T-helper 17 cell (primary cell): ENCODE data around the gene TENT4B. TPM values are rescaled to one million over a fixed set of nuclear protein-coding genes. Genes with fewer than 3 reads are reported as not detected.
A peak's percentile ranks its signal among the peaks of the same experiment; 100 is the strongest.
"Not testable (repeated sequence)": the region's sequence is repeated elsewhere in the genome, so short reads cannot be mapped to it uniquely, and the experiment has no call there.

Experiments used
- ATAC-seq: fragments of 150-1000 bp; cut with Tn5 transposase; 2 replicates; pipeline ENCODE4 v1.10.0; 2021; ENCODE audit warnings: mild to moderate bottlenecking, moderate library complexity
- DNase-seq, 3 donors: peaks; one replicate each; pipeline versions ENCODE4 v3.0.0 to v3.0.0-alpha.2; 2020 to 2021
- H3K9me3 ChIP-seq: one replicate; pipeline ENCODE4 v1.7.0; 2013; ENCODE audit warnings: low read length, mild to moderate bottlenecking; ENCODE audit not compliant: control insufficient read depth, poor library complexity, severe bottlenecking
- H3K27ac Mint-ChIP-seq: one replicate; pipeline ENCODE4 v1.8.0; 2022; ENCODE audit warnings: mild to moderate bottlenecking, moderate library complexity, mixed read lengths
- H3K27me3 Mint-ChIP-seq: one replicate; pipeline ENCODE4 v1.8.0; 2022; ENCODE audit warnings: mixed read lengths
- H3K36me3 Mint-ChIP-seq: one replicate; pipeline ENCODE4 v1.8.0; 2022; ENCODE audit warnings: low read depth, mixed read lengths
- H3K4me1 Mint-ChIP-seq: one replicate; pipeline ENCODE4 v1.8.0; 2022; ENCODE audit warnings: mild to moderate bottlenecking, mixed read lengths
- H3K4me3 Mint-ChIP-seq: one replicate; pipeline ENCODE4 v1.8.0; 2022; ENCODE audit warnings: mild to moderate bottlenecking, moderate library complexity, mixed read lengths
- total RNA-seq, 4 donors: library from RNA in 2 of 4; stranded (reverse) in 2 of 4; gene quantifications; one replicate each; pipeline ENCODE4 v1.2.3 and lab custom pipeline; 2022 to 2026

The TENT4B gene
- total RNA-seq, 2 donors from 2014 or later = 21.5 to 23.0 TPM

- H3K9me3 ChIP-seq = no peaks in the 10 kb centered on the region
- Mint-ChIP-seq H3K27me3 (no peaks in the 10 kb centered on the region), H3K4me1 (peaks cover 37% of the 10 kb centered on the region), H3K27ac (no peak overlapping the region), H3K4me3 (no peak overlapping the region), H3K36me3 (no peaks in the 10 kb centered on the region)
- DNase-seq (no peak), ATAC-seq (no peak)
Measured at GRCh38 chr16:50165473-50165872, 12.4 kb downstream of the TENT4B start.

DNA sequence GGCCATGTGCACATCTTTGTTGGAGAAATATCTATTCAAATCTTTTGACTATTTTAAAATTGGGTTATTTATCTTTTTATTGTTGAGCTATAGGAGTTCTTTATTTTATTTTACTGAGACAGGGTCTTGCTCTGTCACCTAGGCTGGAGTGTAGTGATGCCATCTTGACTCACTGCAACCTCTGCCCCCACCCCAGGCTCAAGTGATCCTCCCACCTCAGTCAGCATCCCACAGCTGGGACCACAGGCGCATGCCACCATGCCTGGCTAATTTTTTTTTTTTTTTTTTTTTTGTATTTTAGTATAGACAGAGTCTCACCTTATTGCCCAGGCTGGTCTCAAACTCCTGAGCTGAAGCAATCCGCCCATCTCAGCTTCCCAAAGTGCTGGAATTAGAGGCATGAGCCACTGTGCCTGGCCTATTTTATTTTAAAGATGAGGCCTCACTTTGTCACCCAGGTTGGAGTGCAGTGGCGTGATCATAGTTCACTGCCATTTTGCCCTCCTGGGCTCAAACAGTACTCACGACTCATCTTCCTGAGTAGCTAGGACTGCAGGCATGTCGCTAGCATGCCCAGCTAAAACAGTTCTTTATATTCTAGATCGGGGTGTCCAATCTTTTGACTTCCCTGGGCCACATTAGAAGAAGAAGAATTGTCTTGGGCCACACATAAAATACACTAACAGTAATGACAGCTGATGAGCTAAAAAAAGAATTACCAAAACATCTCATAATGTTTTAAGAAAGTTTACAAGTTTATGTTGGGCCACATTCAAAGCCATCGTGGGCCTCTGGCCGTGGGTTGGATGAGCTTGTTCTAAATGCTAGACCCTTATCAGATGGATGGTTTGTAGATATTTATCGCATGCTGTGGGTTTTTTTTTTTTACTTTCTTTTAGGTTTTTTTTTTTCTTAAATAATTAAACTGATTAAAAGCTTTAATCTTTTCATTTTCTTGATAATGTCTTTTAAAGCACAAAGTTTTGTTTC is 13.7 kb downstream of the TENT4B start:
- no peak overlapping the region for H3K4me3 Mint-ChIP-seq
- no peaks in the 10 kb centered on the region for H3K9me3 ChIP-seq
- DNase-seq (no peak), ATAC-seq (peak; percentile 45)
- no peaks in the 10 kb centered on the region for H3K36me3 Mint-ChIP-seq
- no peaks in the 10 kb centered on the region for H3K27me3 Mint-ChIP-seq
- H3K4me1 Mint-ChIP-seq = peaks cover 32% of the 10 kb centered on the region
- no peak overlapping the region for H3K27ac Mint-ChIP-seq

GRCh38 chr16:50167556-50167955 is 14.4 kb downstream of the TENT4B start:
- H3K9me3 ChIP-seq = no peaks in the 10 kb centered on the region
- peak; percentile 23 for ATAC-seq
- H3K27ac Mint-ChIP-seq = no peak overlapping the region
- H3K27me3 Mint-ChIP-seq = no peaks in the 10 kb centered on the region
- peaks cover 33% of the 10 kb centered on the region for H3K4me1 Mint-ChIP-seq
- H3K36me3 Mint-ChIP-seq = no peaks in the 10 kb centered on the region
- H3K4me3 Mint-ChIP-seq = peak overlapping the region; percentile 71
- DNase-seq = no peak

GRCh38 chr16:50169555-50170096 is 16.5 kb downstream of the TENT4B start:
- ATAC-seq = no peak
- H3K9me3 ChIP-seq = no peaks in the 10 kb centered on the region
- no peaks in the 10 kb centered on the region for H3K36me3 Mint-ChIP-seq
- DNase-seq = no peak
- H3K4me1 Mint-ChIP-seq = peaks cover 43% of the 10 kb centered on the region
- no peaks in the 10 kb centered on the region for H3K27me3 Mint-ChIP-seq
- H3K27ac Mint-ChIP-seq = no peak overlapping the region
- no peak overlapping the region for H3K4me3 Mint-ChIP-seq

GRCh38 chr16:50171773-50172172 is 18.7 kb downstream of the TENT4B start:
- not testable (repeated sequence) for ATAC-seq, H3K27me3 Mint-ChIP-seq, H3K36me3 Mint-ChIP-seq, H3K9me3 ChIP-seq, H3K27ac Mint-ChIP-seq, DNase-seq, H3K4me3 Mint-ChIP-seq
- H3K4me1 Mint-ChIP-seq = peaks cover 42% of the 10 kb centered on the region

DNA sequence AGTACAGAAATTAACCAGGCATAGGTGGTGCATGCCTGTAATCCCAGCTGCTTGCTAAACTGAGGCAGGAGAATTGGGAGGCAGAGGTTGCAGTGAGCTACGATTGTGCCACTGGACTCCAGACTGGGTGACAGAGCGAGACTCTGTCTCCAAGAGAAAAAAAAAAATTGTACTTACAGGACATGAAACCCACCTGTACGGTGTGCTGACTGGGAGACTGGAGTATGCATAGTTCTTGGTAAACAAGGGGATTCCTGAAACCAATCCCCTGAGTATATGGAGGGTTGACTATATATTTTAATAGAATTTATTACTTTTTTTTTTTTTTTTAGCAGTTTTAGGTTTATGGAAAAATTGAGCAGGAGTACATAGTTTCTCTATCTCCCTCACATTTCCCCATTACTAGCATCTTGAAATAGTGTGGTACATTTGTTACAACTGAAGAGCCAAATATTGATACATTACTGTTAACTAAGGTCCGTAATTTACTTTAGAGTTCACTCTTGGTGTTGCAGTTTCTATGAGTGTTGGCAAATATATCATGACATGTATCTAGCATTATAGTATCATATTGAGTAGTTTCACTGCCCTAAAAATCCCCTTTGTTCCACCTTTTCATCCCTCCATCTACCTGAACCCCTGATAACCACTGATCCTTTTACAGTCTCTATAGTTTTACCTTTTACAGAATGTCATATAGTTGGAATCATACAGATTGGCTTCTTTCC is 19.3 kb downstream of the TENT4B start:
- Mint-ChIP-seq H3K36me3 (no peaks in the 10 kb centered on the region), H3K4me1 (peaks cover 41% of the 10 kb centered on the region), H3K27ac (peak overlapping the region; percentile 54), H3K4me3 (peak overlapping the region; percentile 13), H3K27me3 (no peaks in the 10 kb centered on the region)
- H3K9me3 ChIP-seq = no peaks in the 10 kb centered on the region
- ATAC-seq (no peak), DNase-seq (no peak)

DNA sequence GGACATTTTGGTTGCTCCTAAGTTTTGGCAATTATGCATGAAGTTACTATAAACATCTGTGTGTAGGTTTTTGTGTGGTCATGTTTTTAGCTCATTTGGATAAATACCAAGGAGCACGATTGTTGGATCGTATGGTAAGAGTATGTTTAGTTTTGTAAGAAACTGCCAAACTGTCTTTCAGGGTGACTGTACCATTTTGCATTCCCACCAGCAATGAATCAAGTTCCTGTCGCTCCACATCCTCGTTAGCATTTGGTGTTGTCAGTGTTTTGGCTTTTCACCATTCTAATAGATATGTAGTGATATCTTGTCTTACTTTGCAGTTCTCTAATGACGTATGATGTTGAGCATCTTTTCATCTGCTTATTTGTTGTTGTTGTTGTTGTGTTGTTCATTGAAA is 20.2 kb downstream of the TENT4B start:
- no peak for ATAC-seq
- no peak for DNase-seq
- no peaks in the 10 kb centered on the region for H3K9me3 ChIP-seq
- H3K4me3 Mint-ChIP-seq = no peak overlapping the region
- H3K27ac Mint-ChIP-seq = peak overlapping the region; percentile 54
- H3K36me3 Mint-ChIP-seq = no peaks in the 10 kb centered on the region
- H3K27me3 Mint-ChIP-seq = no peaks in the 10 kb centered on the region
- H3K4me1 Mint-ChIP-seq = peaks cover 43% of the 10 kb centered on the region

DNA sequence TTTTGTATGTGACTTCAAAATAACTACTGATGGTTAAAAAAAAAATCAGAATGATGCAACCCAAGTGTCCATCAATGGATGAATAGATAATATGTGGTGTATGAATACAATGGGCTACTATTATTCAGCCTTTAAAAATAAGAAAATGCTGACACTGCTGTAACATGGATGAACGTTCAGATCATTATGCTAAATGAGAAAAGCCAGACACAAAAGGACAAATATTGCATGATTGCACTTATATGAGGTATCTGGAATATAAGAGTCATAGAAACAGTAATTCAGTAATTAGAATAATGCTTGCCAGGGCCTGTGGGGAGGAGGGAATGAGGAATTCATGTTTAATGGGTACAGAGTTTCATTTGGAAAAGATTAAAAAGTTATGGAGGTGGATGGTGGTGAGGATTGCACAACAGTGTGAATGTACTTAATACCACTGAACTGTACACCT is 25.4 kb downstream of the TENT4B start:
- no peaks in the 10 kb centered on the region for H3K36me3 Mint-ChIP-seq
- H3K9me3 ChIP-seq = no peaks in the 10 kb centered on the region
- peaks cover 32% of the 10 kb centered on the region for H3K4me1 Mint-ChIP-seq
- DNase-seq (no peak), ATAC-seq (no peak)
- H3K27me3 Mint-ChIP-seq = no peaks in the 10 kb centered on the region
- peak overlapping the region; percentile 14 for H3K27ac Mint-ChIP-seq
- no peak overlapping the region for H3K4me3 Mint-ChIP-seq

- Mint-ChIP-seq H3K4me1 (peaks cover 35% of the 10 kb centered on the region), H3K4me3 (no peak overlapping the region), H3K27ac (no peak overlapping the region), H3K36me3 (no peaks in the 10 kb centered on the region), H3K27me3 (no peaks in the 10 kb centered on the region)
- ATAC-seq (no peak), DNase-seq (no peak)
- H3K9me3 ChIP-seq = no peaks in the 10 kb centered on the region
Measured at GRCh38 chr16:50182441-50182840, 29.3 kb downstream of the TENT4B start.

- H3K27me3 Mint-ChIP-seq = no peaks in the 10 kb centered on the region
- H3K27ac Mint-ChIP-seq = no peak overlapping the region
- no peaks in the 10 kb centered on the region for H3K36me3 Mint-ChIP-seq
- H3K4me1 Mint-ChIP-seq = peaks cover 31% of the 10 kb centered on the region
- ATAC-seq (no peak), DNase-seq (no peak)
- H3K4me3 Mint-ChIP-seq = no peak overlapping the region
- no peaks in the 10 kb centered on the region for H3K9me3 ChIP-seq
Measured at GRCh38 chr16:50183316-50183715, 30.2 kb downstream of the TENT4B start.

DNA sequence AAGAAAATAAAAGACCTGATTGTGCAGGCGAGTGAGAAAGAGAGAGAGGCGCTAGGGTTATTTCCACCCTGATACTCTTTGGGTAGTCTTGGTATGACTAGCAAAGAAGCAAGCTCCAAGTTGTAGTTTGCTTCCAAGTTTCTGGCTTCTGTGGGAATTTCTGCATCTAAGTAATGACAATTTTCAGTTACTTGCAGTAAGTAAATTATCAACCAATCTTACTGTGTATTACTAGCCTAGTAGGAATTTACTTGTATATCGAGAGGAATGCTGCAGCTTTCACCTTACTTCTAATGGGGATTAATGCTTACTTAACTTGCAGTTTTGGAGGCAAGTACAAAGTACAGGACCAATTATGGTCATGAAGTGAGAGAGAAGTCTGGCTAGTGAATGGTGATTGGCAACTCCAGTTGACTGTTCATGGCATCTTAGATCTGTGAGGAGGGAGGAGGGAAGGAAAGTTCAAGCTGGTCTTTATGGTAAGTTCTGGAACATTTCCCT is 31.9 kb downstream of the TENT4B start:
- Mint-ChIP-seq H3K27ac (no peak overlapping the region), H3K27me3 (no peaks in the 10 kb centered on the region), H3K4me1 (peaks cover 35% of the 10 kb centered on the region), H3K4me3 (no peak overlapping the region), H3K36me3 (no peaks in the 10 kb centered on the region)
- DNase-seq (no peak), ATAC-seq (no peak)
- no peaks in the 10 kb centered on the region for H3K9me3 ChIP-seq

DNA sequence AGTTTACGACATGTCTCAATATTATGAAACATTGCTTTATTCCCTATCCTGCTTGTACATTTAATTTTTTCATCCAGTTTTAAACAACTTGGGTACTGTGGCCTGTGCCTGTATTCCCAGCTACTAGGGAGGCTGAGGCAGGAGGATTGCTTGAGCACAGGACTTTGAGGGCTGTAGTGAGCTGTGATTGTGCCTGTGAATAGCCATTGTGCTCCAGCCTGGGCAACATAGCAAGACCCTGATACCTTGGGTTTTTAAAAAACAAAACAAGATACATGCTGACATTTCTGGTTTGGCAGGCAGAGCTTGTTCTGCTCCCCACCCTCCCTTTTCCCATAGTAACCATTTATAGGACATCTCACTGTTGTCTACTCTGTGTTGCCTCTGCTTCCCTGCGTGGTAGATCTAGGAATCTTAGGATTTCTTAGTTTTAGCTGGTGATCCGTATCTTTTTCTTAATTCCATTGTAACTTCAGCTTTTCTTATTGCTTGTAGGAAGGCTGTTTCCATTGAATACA is 35.6 kb downstream of the TENT4B start:
- ATAC-seq (no peak), DNase-seq (no peak)
- H3K9me3 ChIP-seq = no peaks in the 10 kb centered on the region
- no peak overlapping the region for H3K4me3 Mint-ChIP-seq
- peak overlapping the region; percentile 45 for H3K27ac Mint-ChIP-seq
- peaks cover 45% of the 10 kb centered on the region for H3K4me1 Mint-ChIP-seq
- H3K27me3 Mint-ChIP-seq = no peaks in the 10 kb centered on the region
- H3K36me3 Mint-ChIP-seq = peaks cover 3% of the 10 kb centered on the region

- no peaks in the 10 kb centered on the region for H3K27me3 Mint-ChIP-seq
- no peaks in the 10 kb centered on the region for H3K9me3 ChIP-seq
- no peak overlapping the region for H3K4me3 Mint-ChIP-seq
- H3K36me3 Mint-ChIP-seq = peaks cover 3% of the 10 kb centered on the region
- H3K4me1 Mint-ChIP-seq = peaks cover 45% of the 10 kb centered on the region
- no peak for ATAC-seq
- no peak overlapping the region for H3K27ac Mint-ChIP-seq
- DNase-seq = no peak
Measured at GRCh38 chr16:50190292-50190691, 37.2 kb downstream of the TENT4B start.
